Skin epidermis (tissue), 12 donors: ENCODE data around the gene RTL1.

Experiments
- H3K27ac ChIP-seq, 21 experiments: fragments of 200-600 bp; sonication (generic) in 11 of 21; one replicate each; pipeline ENCODE4 v1.5.0; 2020; ENCODE audit warnings: mild to moderate bottlenecking in 3 of 21, inconsistent platforms in 2 of 21, moderate library complexity in 2 of 21
- H3K4me3 ChIP-seq, 7 experiments: fragments of 200-600 bp; sonication (generic) in 2 of 7; one replicate each; pipeline ENCODE4 v1.5.0; 2020; ENCODE audit warnings: inconsistent platforms in 2 of 7, mild to moderate bottlenecking in 2 of 7, moderate library complexity in 1 of 7

RTL1 gene

DNA sequence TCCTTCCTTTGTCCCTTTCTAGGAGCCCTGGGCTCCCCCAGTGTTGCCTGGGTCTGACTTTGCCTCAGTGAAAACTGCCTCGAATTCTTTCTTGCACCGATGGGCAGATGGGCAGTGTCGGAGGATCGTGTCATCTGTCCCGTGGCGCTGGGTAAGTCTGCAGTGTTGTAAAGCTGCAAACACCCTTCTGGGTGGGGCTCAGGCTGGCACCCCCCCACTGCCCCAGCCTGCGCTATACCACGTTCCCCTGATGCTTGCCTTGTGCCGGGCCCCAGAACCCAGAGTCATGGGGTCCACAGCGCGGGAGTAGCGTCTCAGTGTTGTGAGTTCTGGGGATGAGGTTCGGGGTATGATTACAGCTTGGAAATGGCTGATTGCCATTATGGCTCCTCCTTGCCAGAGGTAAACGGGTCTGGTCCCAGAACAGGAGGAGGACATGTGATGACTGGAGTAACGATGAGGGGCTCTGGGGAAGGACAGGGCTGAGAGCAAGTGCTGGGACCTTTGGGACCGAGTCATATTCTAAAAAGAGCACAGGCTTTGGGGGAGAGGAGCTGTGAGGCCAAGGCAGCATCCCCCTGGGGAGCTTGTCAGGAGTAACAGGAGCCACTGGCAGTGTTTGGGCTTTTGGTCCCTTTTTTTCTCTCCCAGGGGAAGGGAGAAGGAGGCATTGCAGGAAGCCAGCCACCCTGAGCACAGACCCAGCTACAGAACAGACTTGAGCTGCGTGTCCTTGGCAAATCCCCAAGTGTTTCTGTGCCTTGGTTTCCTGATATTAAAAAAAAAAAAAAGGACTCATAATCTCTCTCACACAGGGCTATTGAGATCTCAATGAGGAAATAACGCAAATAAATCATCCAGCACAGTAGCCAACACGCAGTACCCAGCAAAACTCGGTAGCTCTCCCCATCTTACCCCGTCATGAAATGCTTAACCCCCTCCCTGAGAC lies 4.3 kb downstream of the RTL1 start:
- Histone ChIP-seq H3K27ac (no peak overlapping the region), H3K4me3 (no peak overlapping the region)

- Histone ChIP-seq H3K27ac (no peak overlapping the region), H3K4me3 (no peak overlapping the region)
Measured at GRCh38 chr14:100898465-100898864, 5.1 kb downstream of the RTL1 start.

- Histone ChIP-seq H3K27ac (no peak overlapping the region), H3K4me3 (no peak overlapping the region)
Measured at GRCh38 chr14:100896369-100897060, 7.0 kb downstream of the RTL1 start.

DNA sequence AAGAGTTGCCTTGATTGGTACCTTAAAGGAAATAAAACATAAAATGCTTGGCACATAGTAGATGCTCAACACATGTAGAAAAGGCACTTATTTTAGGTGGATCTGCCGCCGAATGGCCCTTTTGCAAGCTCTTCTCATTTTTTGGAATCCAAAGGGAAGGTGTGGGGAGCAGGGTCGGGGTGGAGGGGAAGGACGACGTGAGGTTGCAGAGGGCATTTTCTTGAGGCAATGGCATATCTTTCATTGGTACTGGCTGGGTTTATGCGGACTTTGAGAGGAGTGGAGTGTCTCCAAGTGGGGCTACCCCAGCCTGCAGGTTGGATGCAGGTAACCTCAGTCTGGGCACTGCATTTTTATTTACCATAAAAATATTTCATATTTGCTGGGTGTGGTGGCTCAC lies 8.1 kb downstream of the RTL1 start:
- H3K27ac ChIP-seq: no peak overlapping the region
- H3K4me3 ChIP-seq: no peak overlapping the region

- H3K4me3 ChIP-seq: no peak overlapping the region
- H3K27ac ChIP-seq: no peak overlapping the region
Measured at GRCh38 chr14:100894416-100894815, 9.1 kb downstream of the RTL1 start.

GRCh38 chr14:100893760-100894159 lies 9.8 kb downstream of the RTL1 start:
- no peak overlapping the region for H3K4me3 ChIP-seq
- no peak overlapping the region for H3K27ac ChIP-seq

DNA sequence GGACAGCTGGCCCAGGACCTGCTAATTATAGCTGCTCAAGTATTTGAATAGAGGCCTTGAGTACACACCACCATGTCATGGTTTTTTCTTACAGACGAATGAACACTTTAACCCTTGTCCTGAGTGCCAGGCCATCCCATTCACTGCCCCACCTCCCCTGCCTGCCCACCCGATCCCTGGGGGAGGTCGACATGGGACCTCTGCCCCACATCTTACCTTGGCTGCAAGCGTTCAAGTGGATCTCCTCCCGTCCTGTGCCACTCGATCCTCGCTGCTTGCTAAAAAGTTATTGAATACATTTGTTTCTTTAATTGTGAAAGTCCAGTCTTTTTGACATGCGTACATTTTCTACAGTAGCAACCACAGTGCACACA lies 10.3 kb downstream of the RTL1 start:
- no peak overlapping the region for H3K27ac ChIP-seq

DNA sequence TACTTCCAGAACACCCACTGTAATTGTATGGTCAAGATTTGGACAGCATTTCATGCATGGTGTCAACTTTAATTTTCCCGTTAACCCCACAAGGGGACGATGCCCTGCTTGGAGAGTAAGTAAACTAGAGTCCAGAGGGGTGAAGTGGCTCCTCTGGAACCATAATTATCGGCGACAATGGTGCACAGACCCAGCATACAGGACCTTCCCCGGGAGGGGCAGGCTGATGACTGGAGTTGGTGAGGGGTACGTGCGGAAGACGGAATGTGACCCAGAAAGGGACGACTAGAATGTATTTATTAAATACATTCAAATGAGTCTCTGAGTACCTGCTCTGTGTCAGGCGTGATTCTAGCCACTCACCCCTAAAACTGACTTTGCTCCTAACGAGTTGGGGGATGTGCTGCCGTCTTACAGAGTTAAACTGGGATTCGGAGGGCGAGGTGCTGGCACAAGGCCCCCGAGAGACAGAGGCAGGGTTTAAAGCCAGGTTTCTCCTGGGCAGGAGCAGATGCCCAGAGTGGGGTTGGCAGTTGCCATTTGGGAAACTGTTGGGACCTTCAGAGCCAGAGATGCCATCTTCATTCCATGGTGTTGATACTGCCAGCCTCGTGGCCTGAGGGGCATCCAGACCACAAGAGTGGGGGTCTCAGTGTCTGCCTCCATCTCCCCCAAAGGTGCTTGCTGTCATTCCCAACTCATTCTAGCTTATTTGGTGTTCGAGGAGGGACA lies 10.9 kb downstream of the RTL1 start:
- no peak overlapping the region for H3K27ac ChIP-seq
- no peak overlapping the region for H3K4me3 ChIP-seq

More for the DNA sequence above, 10.3 kb downstream of the RTL1 start:
- H3K4me3 ChIP-seq: no peak overlapping the region

DNA sequence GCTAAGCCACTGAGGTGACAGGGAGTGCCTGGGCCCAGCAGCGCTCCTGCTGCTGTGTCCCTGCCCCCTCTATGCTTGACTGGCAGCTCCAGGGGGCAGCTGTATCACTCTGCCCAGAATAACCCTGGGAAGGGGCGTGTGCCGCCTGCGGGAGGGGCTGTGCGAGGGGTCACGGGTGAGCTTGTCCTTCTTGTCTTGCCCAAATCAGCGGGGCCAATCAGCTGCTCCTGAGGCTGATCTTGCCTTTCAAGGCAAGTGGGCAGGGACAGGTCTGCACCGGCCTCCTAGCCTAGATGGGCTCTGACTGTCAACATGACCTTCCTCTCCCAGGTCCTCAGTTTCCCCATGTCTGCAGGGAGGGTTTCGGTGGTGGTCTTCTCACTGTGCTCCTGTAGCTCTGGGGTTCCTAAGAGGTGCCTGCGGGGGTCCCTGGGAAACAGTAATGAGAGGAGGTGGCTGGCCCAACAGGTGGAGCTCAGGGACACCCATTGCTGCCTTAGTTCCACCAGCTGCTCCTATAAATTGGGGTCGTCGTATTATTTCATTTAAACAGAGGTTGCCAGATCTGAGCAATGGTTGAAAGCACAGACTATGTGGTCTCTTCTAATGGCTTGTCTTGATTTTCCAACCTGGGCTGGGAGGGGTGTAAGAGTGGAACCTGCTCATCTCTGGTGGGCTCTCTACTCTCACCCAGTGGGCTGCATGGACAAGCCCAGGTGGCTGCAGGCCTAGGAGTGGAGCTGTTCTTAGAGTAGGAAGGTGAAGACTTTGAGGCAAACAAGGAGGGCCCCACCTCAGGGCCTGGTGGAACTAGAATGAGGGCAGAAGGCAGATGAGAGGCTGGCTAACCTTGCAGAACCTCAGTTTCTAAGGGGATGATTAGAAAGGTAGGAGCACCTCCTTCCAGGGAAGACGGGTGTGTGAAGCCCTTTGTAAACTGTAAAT lies 11.7 kb downstream of the RTL1 start:
- Histone ChIP-seq H3K4me3 (no peak overlapping the region), H3K27ac (no peak overlapping the region)

GRCh38 chr14:100891051-100891450 lies 12.5 kb downstream of the RTL1 start:
- Histone ChIP-seq H3K27ac (no peak overlapping the region), H3K4me3 (no peak overlapping the region)

GRCh38 chr14:100890061-100890850 lies 13.3 kb downstream of the RTL1 start:
- H3K4me3 ChIP-seq: no peak overlapping the region
- H3K27ac ChIP-seq: no peak overlapping the region

- Histone ChIP-seq H3K27ac (peak overlapping the region in 1 of 21 experiments; percentile 30), H3K4me3 (no peak overlapping the region)
Measured at GRCh38 chr14:100889641-100890040, 13.9 kb downstream of the RTL1 start.

GRCh38 chr14:100888789-100889315 lies 14.7 kb downstream of the RTL1 start:
- H3K4me3 ChIP-seq: no peak overlapping the region
- H3K27ac ChIP-seq: no peak overlapping the region

- Histone ChIP-seq H3K27ac (no peak overlapping the region), H3K4me3 (no peak overlapping the region)
Measured at GRCh38 chr14:100887728-100888335, 15.7 kb downstream of the RTL1 start.

DNA sequence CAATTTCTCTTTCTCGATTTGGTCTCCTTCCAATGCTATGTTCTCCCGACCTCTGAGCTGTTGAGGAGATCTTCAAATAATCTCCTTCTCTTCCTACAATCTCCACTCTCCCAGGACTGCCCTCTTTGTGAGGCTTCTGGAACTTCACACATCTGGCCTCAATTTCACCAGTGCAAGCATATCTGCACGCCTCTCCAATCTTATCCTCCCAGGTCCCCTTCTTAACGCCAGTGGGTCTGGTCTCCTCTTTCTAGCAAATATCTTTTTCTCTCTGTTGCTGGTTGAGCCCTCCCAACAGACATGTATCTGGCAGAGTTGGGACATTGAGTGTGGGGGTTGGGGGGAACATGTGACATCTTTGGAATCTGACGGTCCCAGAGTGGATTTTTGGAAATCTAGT lies 17.9 kb downstream of the RTL1 start:
- H3K4me3 ChIP-seq: no peak overlapping the region
- H3K27ac ChIP-seq: no peak overlapping the region

DNA sequence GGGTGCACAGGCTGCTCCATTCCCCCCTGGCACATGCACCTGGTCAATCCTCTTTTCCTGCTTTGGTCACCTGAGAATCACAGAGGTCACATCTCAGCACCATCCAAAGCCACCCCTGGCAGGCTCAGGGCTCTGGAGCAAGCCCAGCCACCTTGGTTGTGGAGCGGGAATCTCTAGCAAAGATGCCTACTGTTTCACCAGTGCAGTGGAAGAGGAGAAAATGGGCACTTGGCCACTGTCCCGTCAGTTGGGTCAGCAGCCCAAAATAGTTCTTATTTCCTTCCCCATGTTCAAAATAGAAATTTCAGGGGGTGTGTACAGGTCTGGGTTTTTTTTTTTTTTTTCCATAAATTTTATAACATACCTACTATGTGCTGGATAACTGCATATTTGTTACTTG lies 18.3 kb downstream of the RTL1 start:
- no peak overlapping the region for H3K27ac ChIP-seq
- H3K4me3 ChIP-seq: no peak overlapping the region

GRCh38 chr14:100884456-100884855 lies 19.1 kb downstream of the RTL1 start:
- no peak overlapping the region for H3K27ac ChIP-seq

DNA sequence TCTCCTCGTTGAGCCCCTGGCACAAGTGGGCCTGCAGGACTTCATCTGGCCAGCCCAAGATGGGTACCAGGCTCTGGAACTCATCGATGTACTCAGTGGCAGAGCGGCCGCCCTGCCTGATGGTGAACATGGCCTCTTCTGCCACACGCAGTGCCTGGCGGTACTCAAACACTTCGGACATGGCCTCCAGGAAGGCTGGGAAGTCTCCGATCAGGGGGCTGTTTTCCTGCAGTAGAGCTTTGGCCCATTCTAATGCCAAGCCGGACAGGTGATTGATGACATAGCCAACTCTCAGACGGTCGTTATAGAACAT lies 19.8 kb downstream of the RTL1 start:
- H3K4me3 ChIP-seq: no peak overlapping the region
- no peak overlapping the region for H3K27ac ChIP-seq

More at GRCh38 chr14:100884456-100884855, 19.1 kb downstream of the RTL1 start:
- H3K4me3 ChIP-seq: no peak overlapping the region
